Neural progenitor cell (in vitro differentiated cells): ENCODE results near the gene ASTN2.

Experiments used
- CTCF ChIP-seq: fragments of 200-600 bp; sonication (generic); IDR thresholded peaks from 2 replicates; pipeline ENCODE4 v1.5.1; 2017; ENCODE audit warnings: antibody characterized with exemption, mild to moderate bottlenecking
- EZH2 ChIP-seq: fragments of 200-600 bp; sonication (generic); IDR thresholded peaks from 2 replicates; pipeline ENCODE4 v1.6.1; 2017; ENCODE audit warnings: antibody characterized with exemption, mild to moderate bottlenecking, moderate library complexity
- EZH2phosphoT487 ChIP-seq: fragments of 200-600 bp; sonication (generic); IDR thresholded peaks from 2 replicates; pipeline ENCODE4 v1.6.1; 2017; ENCODE audit warnings: antibody characterized with exemption

- TF ChIP-seq CTCF (no peak), EZH2 (no peak), EZH2phosphoT487 (no peak)
These were observed 1019.2 kb downstream of the ASTN2 start for GRCh38 chr9:116395699-116396037.
